C4-2B (cell line): ENCODE results near the gene SNED1.

Experiments used
- H3K27ac ChIP-seq: fragments of 450-650 bp; 2 replicates; pipeline ENCODE4 v1.5.1; 2017
- ZFX ChIP-seq: fragments of 450-650 bp; IDR thresholded peaks from 2 replicates; pipeline ENCODE4 v1.6.1; 2017
- TF ChIP-seq, protein P1 (sequence below): fragments of 450-650 bp; conservative IDR thresholded peaks from 2 replicates; pipeline ENCODE4 v1.5.1; 2017; ENCODE audit warnings: mild to moderate bottlenecking

Gene SNED1

GRCh38 chr2:241080405-241081189 lies 82.2 kb downstream of the SNED1 start:
- no peak overlapping the region for H3K27ac ChIP-seq
- TF ChIP-seq ZFX, result no peak
- TF ChIP-seq, protein P1, sequence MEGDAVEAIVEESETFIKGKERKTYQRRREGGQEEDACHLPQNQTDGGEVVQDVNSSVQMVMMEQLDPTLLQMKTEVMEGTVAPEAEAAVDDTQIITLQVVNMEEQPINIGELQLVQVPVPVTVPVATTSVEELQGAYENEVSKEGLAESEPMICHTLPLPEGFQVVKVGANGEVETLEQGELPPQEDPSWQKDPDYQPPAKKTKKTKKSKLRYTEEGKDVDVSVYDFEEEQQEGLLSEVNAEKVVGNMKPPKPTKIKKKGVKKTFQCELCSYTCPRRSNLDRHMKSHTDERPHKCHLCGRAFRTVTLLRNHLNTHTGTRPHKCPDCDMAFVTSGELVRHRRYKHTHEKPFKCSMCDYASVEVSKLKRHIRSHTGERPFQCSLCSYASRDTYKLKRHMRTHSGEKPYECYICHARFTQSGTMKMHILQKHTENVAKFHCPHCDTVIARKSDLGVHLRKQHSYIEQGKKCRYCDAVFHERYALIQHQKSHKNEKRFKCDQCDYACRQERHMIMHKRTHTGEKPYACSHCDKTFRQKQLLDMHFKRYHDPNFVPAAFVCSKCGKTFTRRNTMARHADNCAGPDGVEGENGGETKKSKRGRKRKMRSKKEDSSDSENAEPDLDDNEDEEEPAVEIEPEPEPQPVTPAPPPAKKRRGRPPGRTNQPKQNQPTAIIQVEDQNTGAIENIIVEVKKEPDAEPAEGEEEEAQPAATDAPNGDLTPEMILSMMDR, result no peak

- no peak overlapping the region for H3K27ac ChIP-seq
- no peak for TF ChIP-seq ZFX
- TF ChIP-seq, protein P1, result no peak
These were observed 82.8 kb downstream of the SNED1 start for GRCh38 chr2:241081190-241081642.

GRCh38 chr2:241081643-241082340 lies 83.4 kb downstream of the SNED1 start:
- TF ChIP-seq, protein P1, result no peak
- TF ChIP-seq ZFX, result no peak
- H3K27ac ChIP-seq, result no peak overlapping the region

- H3K27ac ChIP-seq, result no peak overlapping the region
- TF ChIP-seq, protein P1, result no peak
- no peak for TF ChIP-seq ZFX
These were observed 84.1 kb downstream of the SNED1 start for GRCh38 chr2:241082341-241083090.

GRCh38 chr2:241083091-241083415 lies 84.6 kb downstream of the SNED1 start:
- TF ChIP-seq, protein P1, result no peak
- TF ChIP-seq ZFX, result no peak
- H3K27ac ChIP-seq, result no peak overlapping the region

DNA sequence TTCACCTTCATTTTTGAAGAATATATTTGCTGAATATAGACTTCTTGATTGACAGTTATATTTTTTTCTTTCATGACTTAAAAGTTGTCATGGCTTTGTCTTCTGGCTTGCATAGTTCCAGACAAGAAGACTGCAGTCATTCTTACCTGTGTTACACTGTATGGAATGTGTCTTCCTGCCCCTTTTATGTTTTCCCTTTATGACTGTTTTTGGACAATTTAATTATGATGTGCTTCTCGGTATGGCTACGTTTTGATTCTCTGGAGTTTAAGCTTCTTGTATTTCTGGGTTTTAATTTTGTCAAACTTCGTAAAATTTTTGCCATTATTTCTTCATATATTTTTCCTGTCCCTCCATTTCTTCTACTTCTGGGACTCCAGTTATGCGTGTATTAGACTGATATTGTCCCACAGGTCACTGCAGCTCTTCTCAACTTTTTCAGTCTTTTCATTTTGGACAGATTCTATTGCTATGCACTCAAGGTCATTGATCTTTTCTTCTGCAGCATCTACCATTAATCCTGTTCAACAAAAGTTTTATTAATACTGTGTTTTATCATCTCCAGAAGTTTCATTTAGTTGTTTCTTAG lies 86.5 kb downstream of the SNED1 start:
- TF ChIP-seq, protein P1, result no peak
- no peak for TF ChIP-seq ZFX
- no peak overlapping the region for H3K27ac ChIP-seq
